ENCODE data around the gene RYR3.

- no peak for TF ChIP-seq CTCF (IDR thresholded peaks at IDR 0.05)
- no peak for TF ChIP-seq POLR2A (IDR thresholded peaks at IDR 0.05)
Measured at GRCh38 chr15:33296050-33296449, 14.7 kb upstream of the RYR3 start.
